ENCODE measurements around the gene ZBTB11. TPM values are rescaled to one million over a fixed set of nuclear protein-coding genes. Genes with fewer than 3 reads are reported as not detected.

ZBTB11 gene
- total and polyA plus RNA-seq, 9 of the 15 experiments (the other 6 are each of a cell fraction or from before 2014, with no cell fraction given), result 6.2 to 31.9 (median 21.4) TPM

GRCh38 chr3:101720851-101721840 is 44.2 kb upstream of the ZBTB11 start:
- BruUV-seq (replicated peaks), result no TSS peak

More at GRCh38 chr3:101720851-101721840, 44.2 kb upstream of the ZBTB11 start:
- H3K4me1 ChIP-seq (replicated peaks in 1 of 2; ENCODE audit: control insufficient read depth in 2 of 2, insufficient read depth in 2 of 2, low read length in 2 of 2), result peaks cover 0 to 8% of the 10 kb centered on the region in 2 experiments; a peak in 3 of 5 replicates
- H3K27ac ChIP-seq (ENCODE audit: extremely low read depth, low read depth, low read length), result 0 out of 3 replicates have a peak overlapping the region, but pooled peaks have one; percentile 5
- H3K27me3 ChIP-seq (ENCODE audit: control insufficient read depth in 2 of 2, insufficient read depth in 2 of 2, low read length in 2 of 2), result no peaks in the 10 kb centered on the region
- no peak overlapping the region; the same call in 1 of the 2 replicates for H3K4me2 ChIP-seq (ENCODE audit: insufficient read depth, low read length)
- CTCF ChIA-PET (ENCODE audit: low intra/inter-chr PET ratio), result no interaction called here
- TF ChIP-seq MAFK (IDR thresholded peaks at IDR 0.05; ENCODE audit: low read length), result peak; percentile 11; the same call in 1 of the 2 replicates
- TF ChIP-seq, protein P1, sequence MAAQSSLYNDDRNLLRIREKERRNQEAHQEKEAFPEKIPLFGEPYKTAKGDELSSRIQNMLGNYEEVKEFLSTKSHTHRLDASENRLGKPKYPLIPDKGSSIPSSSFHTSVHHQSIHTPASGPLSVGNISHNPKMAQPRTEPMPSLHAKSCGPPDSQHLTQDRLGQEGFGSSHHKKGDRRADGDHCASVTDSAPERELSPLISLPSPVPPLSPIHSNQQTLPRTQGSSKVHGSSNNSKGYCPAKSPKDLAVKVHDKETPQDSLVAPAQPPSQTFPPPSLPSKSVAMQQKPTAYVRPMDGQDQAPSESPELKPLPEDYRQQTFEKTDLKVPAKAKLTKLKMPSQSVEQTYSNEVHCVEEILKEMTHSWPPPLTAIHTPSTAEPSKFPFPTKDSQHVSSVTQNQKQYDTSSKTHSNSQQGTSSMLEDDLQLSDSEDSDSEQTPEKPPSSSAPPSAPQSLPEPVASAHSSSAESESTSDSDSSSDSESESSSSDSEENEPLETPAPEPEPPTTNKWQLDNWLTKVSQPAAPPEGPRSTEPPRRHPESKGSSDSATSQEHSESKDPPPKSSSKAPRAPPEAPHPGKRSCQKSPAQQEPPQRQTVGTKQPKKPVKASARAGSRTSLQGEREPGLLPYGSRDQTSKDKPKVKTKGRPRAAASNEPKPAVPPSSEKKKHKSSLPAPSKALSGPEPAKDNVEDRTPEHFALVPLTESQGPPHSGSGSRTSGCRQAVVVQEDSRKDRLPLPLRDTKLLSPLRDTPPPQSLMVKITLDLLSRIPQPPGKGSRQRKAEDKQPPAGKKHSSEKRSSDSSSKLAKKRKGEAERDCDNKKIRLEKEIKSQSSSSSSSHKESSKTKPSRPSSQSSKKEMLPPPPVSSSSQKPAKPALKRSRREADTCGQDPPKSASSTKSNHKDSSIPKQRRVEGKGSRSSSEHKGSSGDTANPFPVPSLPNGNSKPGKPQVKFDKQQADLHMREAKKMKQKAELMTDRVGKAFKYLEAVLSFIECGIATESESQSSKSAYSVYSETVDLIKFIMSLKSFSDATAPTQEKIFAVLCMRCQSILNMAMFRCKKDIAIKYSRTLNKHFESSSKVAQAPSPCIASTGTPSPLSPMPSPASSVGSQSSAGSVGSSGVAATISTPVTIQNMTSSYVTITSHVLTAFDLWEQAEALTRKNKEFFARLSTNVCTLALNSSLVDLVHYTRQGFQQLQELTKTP (IDR thresholded peaks at IDR 0.05; ENCODE audit: low read depth in 1 of 2, partially characterized antibody in 2 of 2), result peak in 1 of 2 experiments; percentile 82
- TF ChIP-seq, protein P2, sequence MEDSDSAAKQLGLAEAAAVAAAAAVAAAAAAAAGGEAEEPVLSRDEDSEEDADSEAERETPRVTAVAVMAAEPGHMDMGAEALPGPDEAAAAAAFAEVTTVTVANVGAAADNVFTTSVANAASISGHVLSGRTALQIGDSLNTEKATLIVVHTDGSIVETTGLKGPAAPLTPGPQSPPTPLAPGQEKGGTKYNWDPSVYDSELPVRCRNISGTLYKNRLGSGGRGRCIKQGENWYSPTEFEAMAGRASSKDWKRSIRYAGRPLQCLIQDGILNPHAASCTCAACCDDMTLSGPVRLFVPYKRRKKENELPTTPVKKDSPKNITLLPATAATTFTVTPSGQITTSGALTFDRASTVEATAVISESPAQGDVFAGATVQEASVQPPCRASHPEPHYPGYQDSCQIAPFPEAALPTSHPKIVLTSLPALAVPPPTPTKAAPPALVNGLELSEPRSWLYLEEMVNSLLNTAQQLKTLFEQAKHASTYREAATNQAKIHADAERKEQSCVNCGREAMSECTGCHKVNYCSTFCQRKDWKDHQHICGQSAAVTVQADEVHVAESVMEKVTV (CRISPR knock-in tag; IDR thresholded peaks at IDR 0.05), result no peak
- TF ChIP-seq NFE2 (IDR thresholded peaks at IDR 0.05; ENCODE audit: low read depth), result peak; percentile 33; the same call in 1 of the 2 replicates
- peak; percentile 40 for TF ChIP-seq NFIC (IDR thresholded peaks at IDR 0.05)
- TF ChIP-seq ATF7 (IDR thresholded peaks at IDR 0.05), result no peak
- TF ChIP-seq MAFG (tag; conservative IDR thresholded peaks at IDR 0.05), result 0 out of 2 replicates have a peak, but pooled peaks have one; percentile 9
- in situ Hi-C loops (cut with MboI), result no loop called here
- no peaks in the 10 kb centered on the region for H4K20me1 ChIP-seq (replicated peaks; ENCODE audit: control insufficient read depth, insufficient read depth, low read length)
- no peaks in the 10 kb centered on the region for H3K9me1 ChIP-seq (ENCODE audit: control insufficient read depth, insufficient read depth, low read length)
- no peak overlapping the region for H3K4me3 ChIP-seq
- peak overlapping the region in 1 of 2 experiments; percentile 7; a peak in 1 of 4 replicates for H3K9ac ChIP-seq (ENCODE audit: insufficient read depth in 1 of 2, low read depth in 2 of 2, low read length in 2 of 2)
- intact Hi-C loops (cut with micrococcal nuclease), result no loop called here
- POLR2A ChIA-PET, result no interaction called here
- DNase-seq (ENCODE audit: extremely low read depth in 1 of 4, low spot score in 3 of 4) (no peak), FAIRE-seq (no peak), ATAC-seq (no peak)
- peak overlapping the region; percentile 73 for H2AFZ ChIP-seq (ENCODE audit: low read depth, low read length)
- no peaks in the 10 kb centered on the region for H3K36me3 ChIP-seq (ENCODE audit: control insufficient read depth, insufficient read depth, low read length)
- 36% methylated on average over 10 of the region's 10 CpGs for WGBS (ENCODE audit: insufficient coverage, low coverage, missing lambda C conversion rate)
- no peaks in the 10 kb centered on the region for H3K9me3 ChIP-seq (replicated peaks; ENCODE audit: control insufficient read depth, insufficient read depth, low read depth, low read length)
- peaks cover 13% of the 10 kb centered on the region for H3K79me2 ChIP-seq (ENCODE audit: control insufficient read depth, insufficient read depth, low read length)

All from K562 (cell line).